Stimulated activated CD4-positive, alpha-beta T cell treated with anti-CD3 and anti-CD28 coated beads, Interleukin-2, amount 100 ng/mL, for 24 hours (primary cell): ENCODE data around the gene CETN3.
"Not testable (repeated sequence)": the region's sequence is repeated elsewhere in the genome, so short reads cannot be mapped to it uniquely, and the experiment has no call there.

Source experiments
- DNase-seq, 2 donors: peaks; one replicate each; pipeline ENCODE4 v3.0.0-alpha.2; 2020

Gene CETN3

GRCh38 chr5:90381213-90381929 lies 28.2 kb downstream of the CETN3 start:
- DNase-seq: no peak

GRCh38 chr5:90379652-90380051 lies 29.9 kb downstream of the CETN3 start:
- no peak for DNase-seq

DNA sequence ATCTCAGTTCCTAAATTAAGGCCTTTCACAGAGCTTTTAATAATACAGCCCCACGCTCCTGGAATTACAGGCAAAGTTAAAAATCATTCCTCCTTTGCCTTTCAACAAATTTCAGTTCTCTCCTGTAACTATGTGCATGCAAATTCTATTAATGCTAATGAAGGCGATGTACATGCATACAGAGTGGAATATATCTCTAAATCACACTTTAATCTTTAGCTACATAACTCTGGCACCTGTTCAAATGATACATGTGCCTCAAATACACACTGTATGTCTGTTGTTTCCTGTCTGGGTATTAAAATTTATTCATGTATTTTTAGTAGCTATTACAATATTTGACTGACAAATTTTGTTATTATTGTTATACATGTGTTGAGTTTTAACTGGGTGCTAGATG lies 30.8 kb downstream of the CETN3 start:
- no peak for DNase-seq

DNA sequence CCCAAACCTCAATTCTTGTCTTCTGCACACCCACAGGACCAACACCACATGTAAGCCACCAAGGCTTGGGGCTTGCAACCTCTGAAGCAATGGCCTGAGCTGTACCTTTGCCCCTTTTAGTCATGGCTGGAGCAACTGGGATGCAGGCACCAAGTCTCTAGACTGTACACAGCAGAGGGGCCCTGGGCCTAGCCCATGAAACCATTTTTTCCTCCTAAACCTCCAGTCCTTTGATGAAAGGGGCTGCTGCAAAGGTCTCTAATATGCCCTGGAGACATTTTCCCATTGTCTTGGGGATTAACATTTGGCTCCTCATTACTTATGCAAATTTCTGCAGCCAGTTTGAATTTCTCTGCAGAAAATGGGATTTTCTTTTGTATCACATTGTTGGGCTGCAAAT lies 38.3 kb downstream of the CETN3 start:
- not testable (repeated sequence) for DNase-seq

- DNase-seq: no peak
Observed at GRCh38 chr5:90368454-90369246, 40.9 kb downstream of the CETN3 start.

GRCh38 chr5:90367879-90368278 lies 41.7 kb downstream of the CETN3 start:
- DNase-seq: no peak

DNA sequence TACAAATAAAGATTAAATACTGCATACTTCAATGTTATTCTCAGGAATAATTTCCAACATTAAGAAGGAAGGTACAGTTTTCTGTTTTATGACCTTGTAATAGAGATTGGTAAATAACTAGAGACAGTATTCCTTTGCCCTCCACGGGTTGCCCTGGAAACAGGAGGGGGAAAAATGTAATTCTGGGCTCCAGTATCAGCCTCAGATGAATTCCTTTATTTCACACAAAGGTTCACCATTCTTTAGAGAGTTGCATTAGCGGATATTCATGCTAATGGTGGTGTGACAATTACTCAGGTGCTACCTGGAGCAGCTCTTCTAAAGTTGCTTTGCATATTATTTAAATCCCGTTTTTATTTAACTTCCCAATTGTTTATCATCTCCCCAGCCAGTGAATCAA lies 42.6 kb downstream of the CETN3 start:
- DNase-seq: no peak

DNA sequence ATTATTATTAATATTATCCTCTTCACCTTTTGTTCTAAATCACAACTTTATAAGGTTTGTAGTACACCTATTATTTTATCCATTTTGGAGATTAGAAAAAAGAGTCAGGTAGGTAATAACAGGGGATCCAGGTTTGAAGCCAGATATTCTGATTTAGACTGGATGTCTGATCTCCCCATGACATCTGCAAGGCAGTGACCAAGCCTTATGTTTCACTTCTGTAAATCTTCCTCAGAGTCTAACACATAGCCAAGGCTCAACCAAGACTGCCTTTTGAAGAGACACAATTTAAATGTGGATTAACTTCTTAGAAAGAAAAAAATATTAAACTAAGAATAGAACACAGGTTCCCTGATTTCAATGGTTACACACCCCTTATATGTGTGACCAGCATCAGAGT lies 44.2 kb downstream of the CETN3 start:
- no peak for DNase-seq

- no peak for DNase-seq
Observed at GRCh38 chr5:90359073-90359920, 50.3 kb downstream of the CETN3 start.

GRCh38 chr5:90356622-90357021 lies 52.9 kb downstream of the CETN3 start:
- DNase-seq: no peak

- DNase-seq: no peak
Observed at GRCh38 chr5:90356176-90356575, 53.4 kb downstream of the CETN3 start.

DNA sequence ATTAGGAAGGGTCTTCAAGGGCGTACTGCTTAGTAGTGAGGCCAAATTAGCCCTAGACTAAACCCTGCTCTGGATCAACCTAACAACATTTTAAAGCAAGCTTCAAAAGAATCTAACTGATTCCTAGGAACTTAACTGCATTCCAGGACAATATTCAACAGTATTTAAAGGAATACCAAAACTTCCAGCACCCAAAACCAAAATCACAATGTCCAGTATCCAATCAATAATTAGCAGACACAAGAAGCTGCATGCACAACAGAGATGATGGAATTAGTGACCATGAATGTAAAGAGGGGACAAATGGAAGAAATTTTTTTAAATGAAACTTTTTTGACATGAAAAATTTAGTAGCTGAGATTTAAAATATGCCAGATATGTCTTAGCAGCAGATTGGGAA lies 53.9 kb downstream of the CETN3 start:
- DNase-seq: no peak

DNA sequence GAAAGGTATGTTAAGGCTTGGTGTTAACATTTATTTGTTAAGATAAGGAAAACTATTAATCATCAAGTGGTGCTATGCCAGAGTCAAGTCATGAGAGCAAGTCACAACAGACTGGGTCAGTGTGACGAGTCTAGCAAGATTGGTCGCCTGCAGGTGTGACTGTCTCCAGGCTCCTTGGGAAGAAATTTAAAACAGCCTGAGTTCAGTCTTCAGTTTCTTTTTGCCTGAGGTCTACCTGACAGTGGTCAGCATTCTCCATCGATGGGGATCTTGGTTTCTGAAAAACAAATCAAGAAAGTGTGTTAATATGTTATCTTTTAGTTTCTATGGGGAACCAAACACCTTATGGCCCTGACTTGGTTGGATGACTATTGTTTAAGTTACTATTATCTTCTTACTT lies 56.3 kb downstream of the CETN3 start:
- DNase-seq: no peak

DNA sequence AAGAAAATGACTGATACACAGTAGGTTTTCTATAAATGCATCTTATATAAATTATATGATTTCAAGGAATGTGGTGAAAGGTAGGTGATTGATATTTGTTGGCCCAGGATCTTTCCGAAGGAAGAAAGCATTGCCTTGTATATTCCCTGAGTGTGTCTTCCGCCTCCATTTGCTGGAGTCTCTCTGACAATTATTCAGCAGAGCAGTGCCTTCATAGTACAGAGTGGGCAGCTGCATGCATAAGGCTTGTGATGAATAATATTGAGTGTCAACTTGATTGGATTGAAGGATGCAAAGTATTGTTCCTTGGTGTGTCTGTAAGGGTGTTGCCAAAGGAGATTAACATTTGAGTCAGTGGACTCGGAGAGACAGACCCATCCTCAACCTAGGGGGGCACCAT lies 58.5 kb downstream of the CETN3 start:
- DNase-seq: no peak

GRCh38 chr5:90347462-90347861 lies 62.1 kb downstream of the CETN3 start:
- DNase-seq: no peak

GRCh38 chr5:90345684-90346083 lies 63.9 kb downstream of the CETN3 start:
- no peak for DNase-seq

DNA sequence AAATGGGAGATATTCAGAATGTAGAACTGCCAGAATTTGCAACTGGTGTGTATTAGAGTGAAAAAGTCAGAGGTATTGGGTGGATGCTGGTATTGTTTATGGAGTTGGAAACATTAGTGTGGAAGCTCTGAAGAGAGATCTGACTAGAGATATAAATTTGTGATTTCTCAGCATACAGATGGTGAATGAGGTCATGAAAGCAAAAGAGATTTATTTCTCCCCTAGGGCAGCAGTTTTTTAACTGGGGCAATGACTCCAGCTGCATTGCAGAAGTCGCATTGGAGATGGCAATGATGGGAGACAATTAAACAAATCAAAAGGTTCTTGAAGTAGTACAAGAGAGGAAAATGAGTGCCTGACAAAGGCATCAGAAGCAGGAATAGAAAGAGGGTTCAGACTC lies 64.9 kb downstream of the CETN3 start:
- DNase-seq: no peak

DNA sequence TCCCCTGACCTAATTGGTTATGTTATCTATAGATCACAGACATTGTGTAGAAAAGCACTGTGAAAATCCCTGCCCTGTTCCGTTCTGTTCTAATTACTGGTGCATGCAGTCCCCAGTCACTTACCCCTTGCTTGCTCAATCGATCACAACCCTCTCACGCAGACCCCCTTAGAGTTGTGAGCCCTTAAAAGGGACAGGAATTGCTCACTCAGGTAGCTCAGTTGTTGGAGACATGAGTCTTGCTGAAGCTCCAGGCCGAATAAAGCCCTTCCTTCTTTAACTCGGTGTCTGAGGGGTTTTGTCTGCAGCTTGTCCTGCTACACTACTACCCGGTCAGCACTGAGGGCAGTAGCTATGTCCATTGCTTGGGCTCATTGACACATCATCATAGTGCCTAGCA lies 65.8 kb downstream of the CETN3 start:
- not testable (repeated sequence) for DNase-seq

DNA sequence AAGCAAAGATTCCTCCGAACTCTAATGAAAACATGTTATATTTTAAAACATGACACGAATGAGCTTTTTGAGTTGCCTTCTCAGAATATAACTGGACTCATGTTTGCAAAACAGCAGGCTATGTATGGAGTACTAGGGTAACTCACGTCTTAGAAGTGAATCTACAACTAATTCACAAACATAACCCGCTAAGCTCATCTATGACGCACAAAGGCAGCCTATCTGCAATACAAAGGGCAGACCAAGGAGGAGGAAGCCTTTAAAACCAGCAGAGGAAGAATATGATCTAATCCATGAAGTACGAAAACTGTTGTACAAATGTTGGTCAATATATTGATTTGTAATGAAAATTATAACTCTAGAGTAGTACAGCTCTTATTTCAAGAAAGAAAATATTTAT lies 67.0 kb downstream of the CETN3 start:
- DNase-seq: no peak
